ENCODE data around the gene UNC13D. TPM values are rescaled to one million over a fixed set of nuclear protein-coding genes. Genes with fewer than 3 reads are reported as not detected.

UNC13D gene
- total RNA-seq, 1 experiment from 2014 or later, result 12.7 TPM

DNA sequence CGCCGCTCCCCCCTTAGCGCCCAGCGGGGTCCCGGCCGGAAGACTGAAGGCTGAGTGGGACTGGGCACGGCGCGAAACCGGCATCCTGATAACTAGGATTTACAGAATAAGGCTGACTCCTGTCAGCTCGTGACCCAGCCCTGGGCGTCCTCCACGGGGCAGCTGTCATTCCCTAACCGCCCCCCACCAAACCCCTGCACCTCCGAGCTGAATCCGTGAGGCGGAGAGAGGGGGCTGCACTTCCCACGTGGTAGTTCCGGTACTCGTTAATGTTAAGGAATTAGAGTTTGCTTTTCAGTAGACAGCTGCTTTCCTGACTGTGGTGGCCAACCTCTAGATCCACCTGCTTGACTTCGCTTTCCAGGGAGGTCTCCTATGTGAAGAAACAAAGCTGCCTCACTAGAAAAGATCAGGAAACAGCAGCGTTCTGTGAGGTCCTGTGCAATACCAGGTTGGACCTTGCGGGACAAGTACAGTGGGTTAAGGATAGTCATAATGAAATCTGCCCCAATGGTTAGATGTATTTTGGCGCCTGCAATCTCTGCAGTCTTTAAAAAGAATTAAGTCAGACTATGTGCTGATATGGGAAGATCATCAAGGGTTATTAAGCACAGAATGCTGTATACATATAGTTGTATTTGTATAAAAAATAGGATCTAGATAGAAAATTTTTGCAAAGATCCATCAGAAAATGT is 12.0 kb upstream of the UNC13D start:
- intact Hi-C loops (cut with micrococcal nuclease; ENCODE audit: unreplicated experiment), result no loop called here
- Histone ChIP-seq H3K27ac (ENCODE audit: low read length) (peak overlapping the region; percentile 88), H3K4me1 (ENCODE audit: control insufficient read depth, insufficient read depth, low read length) (peaks cover 19% of the 10 kb centered on the region), H3K36me3 (ENCODE audit: control insufficient read depth, insufficient read depth, low read length) (no peaks in the 10 kb centered on the region; the same call in 1 of the 2 replicates), H3K4me3 (ENCODE audit: low read depth in 2 of 2, low read length in 2 of 2) (peak overlapping the region; percentile 91 to 97), H3K9me3 (ENCODE audit: control insufficient read depth, insufficient read depth, low read depth, low read length) (no peaks in the 10 kb centered on the region), H3K27me3 (ENCODE audit: control insufficient read depth, insufficient read depth, low read length) (no peaks in the 10 kb centered on the region)
- ChIA-PET POLR2A (interaction anchor here (1.0 to 1.2 kb wide), 2 partner anchors 17 to 21 kb away, joined by 4 read pairs; no protein-coding TSS in a partner anchor), CTCF (interaction anchor here (0.8 to 1.8 kb wide), 4 partner anchors 8 to 106 kb away, joined by 3 to 22 read pairs (median 4); no protein-coding TSS in a partner anchor)
- in situ Hi-C loops (cut with HindIII; ENCODE audit: low pct_unique_long_range_greater_than_20kb, low sequenced_read_pairs), result no loop called here
- DNase-seq (ENCODE audit: low read depth, low spot score) (no peak), ATAC-seq (peak; percentile 56; the same call in 1 of the 2 replicates)
- TF ChIP-seq TCF7L2 (IDR thresholded peaks at IDR 0.05; ENCODE audit: low read depth, low read length), result no peak
- TF ChIP-seq CTCF (IDR thresholded peaks at IDR 0.05), result peak; percentile 54
- TSS peak; percentile 95 for BruUV-seq (replicated peaks)

GRCh38 chr17:75855310-75856061 is 11.3 kb upstream of the UNC13D start, which contains the start of gene WBP2:
TSS of gene WBP2 (minus strand) at chr17:75855335. CDS start at chr17:75855297, 38 bp downstream.
- no peaks in the 10 kb centered on the region for H3K27me3 ChIP-seq (ENCODE audit: control insufficient read depth, insufficient read depth, low read length)
- H3K4me3 ChIP-seq (ENCODE audit: low read depth in 2 of 2, low read length in 2 of 2), result peak within 1 kb of the TSS; percentile 91 to 97
- in situ Hi-C loops (cut with HindIII; ENCODE audit: low pct_unique_long_range_greater_than_20kb, low sequenced_read_pairs) (no loop called here), intact Hi-C loops (cut with micrococcal nuclease; ENCODE audit: unreplicated experiment) (no loop called here)
- H3K4me1 ChIP-seq (ENCODE audit: control insufficient read depth, insufficient read depth, low read length), result peaks cover 19% of the 10 kb centered on the region
- ChIA-PET CTCF (interaction anchor here (0.6 to 1.8 kb wide), 7 partner anchors 7 to 222 kb away, joined by 3 to 22 read pairs (median 4); partner anchors contain the start of gene SMIM5), POLR2A (interaction anchor here (0.5 to 1.4 kb wide), 6 partner anchors 16 to 78 kb away, joined by 3 to 6 read pairs (median 4); a partner anchor contains a TSS)
- H3K27ac ChIP-seq (ENCODE audit: low read length), result peak within 1 kb of the TSS; percentile 88
- TF ChIP-seq, protein P1, sequence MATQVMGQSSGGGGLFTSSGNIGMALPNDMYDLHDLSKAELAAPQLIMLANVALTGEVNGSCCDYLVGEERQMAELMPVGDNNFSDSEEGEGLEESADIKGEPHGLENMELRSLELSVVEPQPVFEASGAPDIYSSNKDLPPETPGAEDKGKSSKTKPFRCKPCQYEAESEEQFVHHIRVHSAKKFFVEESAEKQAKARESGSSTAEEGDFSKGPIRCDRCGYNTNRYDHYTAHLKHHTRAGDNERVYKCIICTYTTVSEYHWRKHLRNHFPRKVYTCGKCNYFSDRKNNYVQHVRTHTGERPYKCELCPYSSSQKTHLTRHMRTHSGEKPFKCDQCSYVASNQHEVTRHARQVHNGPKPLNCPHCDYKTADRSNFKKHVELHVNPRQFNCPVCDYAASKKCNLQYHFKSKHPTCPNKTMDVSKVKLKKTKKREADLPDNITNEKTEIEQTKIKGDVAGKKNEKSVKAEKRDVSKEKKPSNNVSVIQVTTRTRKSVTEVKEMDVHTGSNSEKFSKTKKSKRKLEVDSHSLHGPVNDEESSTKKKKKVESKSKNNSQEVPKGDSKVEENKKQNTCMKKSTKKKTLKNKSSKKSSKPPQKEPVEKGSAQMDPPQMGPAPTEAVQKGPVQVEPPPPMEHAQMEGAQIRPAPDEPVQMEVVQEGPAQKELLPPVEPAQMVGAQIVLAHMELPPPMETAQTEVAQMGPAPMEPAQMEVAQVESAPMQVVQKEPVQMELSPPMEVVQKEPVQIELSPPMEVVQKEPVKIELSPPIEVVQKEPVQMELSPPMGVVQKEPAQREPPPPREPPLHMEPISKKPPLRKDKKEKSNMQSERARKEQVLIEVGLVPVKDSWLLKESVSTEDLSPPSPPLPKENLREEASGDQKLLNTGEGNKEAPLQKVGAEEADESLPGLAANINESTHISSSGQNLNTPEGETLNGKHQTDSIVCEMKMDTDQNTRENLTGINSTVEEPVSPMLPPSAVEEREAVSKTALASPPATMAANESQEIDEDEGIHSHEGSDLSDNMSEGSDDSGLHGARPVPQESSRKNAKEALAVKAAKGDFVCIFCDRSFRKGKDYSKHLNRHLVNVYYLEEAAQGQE (IDR thresholded peaks at IDR 0.05; ENCODE audit: insufficient read depth in 1 of 2, low read depth in 2 of 2, low read length in 1 of 2), result 0 out of 4 replicates have a peak, but pooled peaks of 1 of the 2 experiments have one; percentile 40
- peak; percentile 93 for TF ChIP-seq SIN3A (IDR thresholded peaks at IDR 0.05; ENCODE audit: borderline replicate concordance, insufficient read depth, low read depth, low read length)
- TF ChIP-seq CTCF (IDR thresholded peaks at IDR 0.05), result peak; percentile 81
- no peak for TF ChIP-seq TCF7L2 (IDR thresholded peaks at IDR 0.05; ENCODE audit: low read depth, low read length)
- TF ChIP-seq POLR2AphosphoS5 (IDR thresholded peaks at IDR 0.05; ENCODE audit: low read depth, low read length), result peak; percentile 85
- H3K36me3 ChIP-seq (ENCODE audit: control insufficient read depth, insufficient read depth, low read length), result no peaks in the 10 kb centered on the region; the same call in 1 of the 2 replicates
- no TSS peak for BruUV-seq (replicated peaks)
- DNase-seq (ENCODE audit: low read depth, low spot score), result peak; percentile 99
- peak; percentile 96 for ATAC-seq
- no peaks in the 10 kb centered on the region for H3K9me3 ChIP-seq (ENCODE audit: control insufficient read depth, insufficient read depth, low read depth, low read length)
